Measurements from ENCODE around the gene CREB3L2. TPM values are rescaled to one million over a fixed set of nuclear protein-coding genes. Genes with fewer than 3 reads are reported as not detected.

The CREB3L2 gene
- polyA plus RNA-seq, 1 of the 3 experiments (the other 2 are of a cell fraction): 22.9 TPM

GRCh38 chr7:137992550-137993394 lies 9.1 kb downstream of the CREB3L2 start:
- peak overlapping the region; percentile 7 for H3K9ac ChIP-seq
- CTCF ChIA-PET: interaction anchor here (0.8 to 22.5 kb wide), 5 partner anchors 10 to 746 kb away, joined by 3 to 642 read pairs (median 8); partner anchors contain the start of gene CREB3L2
- 58% methylated on average over 5 of the region's 5 CpGs for WGBS (ENCODE audit: low lambda C conversion rate)
- TF ChIP-seq ELF1 (IDR thresholded peaks at IDR 0.05) (peak; percentile 84), TEAD4 (IDR thresholded peaks at IDR 0.05; ENCODE audit: borderline replicate concordance, insufficient read depth) (0 out of 2 replicates have a peak, but pooled peaks have one; percentile 20), USF1 (IDR thresholded peaks at IDR 0.05; ENCODE audit: borderline replicate concordance, low read depth) (no peak), JUND (IDR thresholded peaks at IDR 0.05) (peak; percentile 77), EP300 (IDR thresholded peaks at IDR 0.05; ENCODE audit: borderline replicate concordance in 1 of 2, low read depth in 1 of 2, low read length in 1 of 2) (peak in 1 of 2 experiments; percentile 83; a peak in 1 of 4 replicates), POLR2AphosphoS5 (IDR thresholded peaks at IDR 0.05; ENCODE audit: low read depth, low read length) (peak; percentile 92), RXRA (IDR thresholded peaks at IDR 0.05; ENCODE audit: borderline replicate concordance, low read depth) (peak; percentile 40; the same call in 1 of the 2 replicates), NFIC (IDR thresholded peaks at IDR 0.05; ENCODE audit: borderline replicate concordance) (peak; percentile 85; the same call in 1 of the 2 replicates), CHD2 (IDR thresholded peaks at IDR 0.05; ENCODE audit: low read length, partially characterized antibody) (peak; percentile 75), PBX3 (IDR thresholded peaks at IDR 0.05) (peak; percentile 74), MAX (IDR thresholded peaks at IDR 0.05; ENCODE audit: low read depth) (peak; percentile 100), RFX5 (IDR thresholded peaks at IDR 0.05; ENCODE audit: low read length) (no peak), MXI1 (IDR thresholded peaks at IDR 0.05; ENCODE audit: low read depth, low read length) (peak; percentile 78; the same call in 1 of the 2 replicates), FOSL2 (IDR thresholded peaks at IDR 0.05; ENCODE audit: borderline replicate concordance, low read depth) (peak; percentile 73; the same call in 1 of the 2 replicates), IRF3 (IDR thresholded peaks at IDR 0.05; ENCODE audit: low read depth, low read length) (no peak), SIN3A (IDR thresholded peaks at IDR 0.05; ENCODE audit: borderline replicate concordance, low read depth, low read length) (peak; percentile 95), REST (IDR thresholded peaks at IDR 0.05; ENCODE audit: low read depth, low read length) (0 out of 2 replicates have a peak, but pooled peaks have one; percentile 25), TCF12 (IDR thresholded peaks at IDR 0.05) (peak; percentile 100), CTCF (IDR thresholded peaks at IDR 0.05) (no peak), GABPA (IDR thresholded peaks at IDR 0.05; ENCODE audit: low read depth) (peak; percentile 39), YY1 (IDR thresholded peaks at IDR 0.05; ENCODE audit: low read depth) (peak; percentile 85), MEF2A (IDR thresholded peaks at IDR 0.05; ENCODE audit: borderline replicate concordance, low read depth) (no peak), FOXJ3 (CRISPR knock-in tag; IDR thresholded peaks at IDR 0.05) (no peak; the same call in 1 of the 2 replicates), TAF1 (IDR thresholded peaks at IDR 0.05; ENCODE audit: borderline replicate concordance, low read depth, low read length) (no peak)

More at GRCh38 chr7:137992550-137993394, 9.1 kb downstream of the CREB3L2 start:
- Histone ChIP-seq H3K4me2 (peak overlapping the region; percentile 55), H3K27me3 (ENCODE audit: insufficient read depth) (no peaks in the 10 kb centered on the region), H4K20me1 (ENCODE audit: insufficient read depth) (no peaks in the 10 kb centered on the region), H3K27ac (ENCODE audit: low read depth in 2 of 2, low read length in 1 of 2) (peak overlapping the region; percentile 89 to 93), H3K4me3 (ENCODE audit: low read depth in 2 of 2, low read length in 1 of 2) (peak overlapping the region in 1 of 2 experiments; percentile 2; a peak in 2 of 4 replicates), H2AFZ (ENCODE audit: low read depth) (no peak overlapping the region), H3K36me3 (replicated peaks in 1 of 2; ENCODE audit: control insufficient read depth in 1 of 2, insufficient read depth in 2 of 2, low read length in 1 of 2) (no peaks in the 10 kb centered on the region), H3K9me2 (no peaks in the 10 kb centered on the region), H3K4me1 (ENCODE audit: control insufficient read depth in 1 of 2, insufficient read depth in 2 of 2, low read depth in 1 of 2, low read length in 1 of 2) (peaks cover 39 to 65% of the 10 kb centered on the region in 2 experiments), H3F3A (replicated peaks; ENCODE audit: insufficient read depth) (peaks cover 52% of the 10 kb centered on the region), H3K79me2 (ENCODE audit: insufficient read depth) (peaks cover 96% of the 10 kb centered on the region), H3K9me3 (no peaks in the 10 kb centered on the region)
- DNase-seq: no peak
- POLR2A ChIA-PET: interaction anchor here (0.6 to 1.7 kb wide), 3 partner anchors 9 to 165 kb away, joined by 3 to 5 read pairs (median 3); partner anchors contain the start of gene CREB3L2

Data from SK-N-SH (cell line).